Left ventricle myocardium inferior (tissue), 1 donor: ENCODE measurements around the gene PLEKHG4B. TPM values are rescaled to one million over a fixed set of nuclear protein-coding genes. Genes with fewer than 3 reads are reported as not detected.

Source experiments
- DNase-seq: peaks from one replicate; pipeline ENCODE4 v3.0.0-alpha.2; 2020
- H3K27ac ChIP-seq: fragments of 200-600 bp; replicated peaks from 2 replicates; pipeline ENCODE4 v1.8.0; 2021
- H3K27me3 ChIP-seq: fragments of 200-600 bp; 2 replicates; pipeline ENCODE4 v1.8.0; 2021; ENCODE audit warnings: low read depth
- H3K36me3 ChIP-seq: fragments of 200-600 bp; 2 replicates; pipeline ENCODE4 v1.8.0; 2021
- H3K4me1 ChIP-seq: fragments of 200-600 bp; 2 replicates; pipeline ENCODE4 v1.8.0; 2021
- H3K4me3 ChIP-seq: fragments of 200-600 bp; 2 replicates; pipeline ENCODE4 v1.8.0; 2021; ENCODE audit warnings: mild to moderate bottlenecking, moderate library complexity
- H3K9me3 ChIP-seq: fragments of 200-600 bp; replicated peaks from 2 replicates; pipeline ENCODE4 v1.8.0; 2021
- intact Hi-C: fragments of 100-400 bp; cut with micrococcal nuclease; formaldehyde crosslinking; loops from one replicate; pipeline ENCODE4 v1.11.0; 2022
- total RNA-seq: library from RNA; stranded (reverse); fragmentation: NEBNext Ultra II Directional; extraction: Animal tissue kit (Norgen Biotek cat#: 25700); gene quantifications from one replicate; pipeline ENCODE4 v1.2.1, GENCODE V29; 2021
- TF ChIP-seq, protein P1 (sequence below): fragments of 200-600 bp; IDR thresholded peaks from 2 replicates; pipeline ENCODE4 v1.8.0; 2021; ENCODE audit warnings: antibody characterized with exemption, mild to moderate bottlenecking, borderline replicate concordance
- donor health status: DM: no; HTN: yes; CAD: no; lungs with severe emphysema.

PLEKHG4B gene
- total RNA-seq, 1 donor from 2014 or later, result not detected

DNA sequence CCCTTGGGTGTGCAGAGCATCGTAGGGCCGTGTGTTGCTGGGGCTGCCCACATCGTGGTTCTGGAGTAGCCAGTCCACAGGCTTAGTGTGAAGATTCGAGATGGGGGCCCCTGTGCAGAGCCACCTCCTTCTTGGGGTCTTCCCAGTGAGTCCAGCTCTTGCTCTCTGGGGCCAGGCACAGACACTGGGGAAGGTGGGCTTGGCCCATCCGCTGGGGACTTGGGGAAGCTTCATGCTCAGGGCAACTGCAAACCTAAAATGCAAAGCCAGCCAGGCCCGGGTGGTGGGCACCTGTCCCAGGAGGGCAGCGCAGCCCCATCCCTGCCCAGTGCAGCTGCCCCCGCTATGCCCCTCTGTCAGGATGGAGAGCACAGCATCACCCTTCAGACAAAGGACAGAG, 53.0 kb downstream of the PLEKHG4B start:
- intact Hi-C loops, result no loop called here
- H3K27ac ChIP-seq, result no peak overlapping the region
- H3K36me3 ChIP-seq, result no peaks in the 10 kb centered on the region
- H3K27me3 ChIP-seq, result peaks cover 21% of the 10 kb centered on the region
- TF ChIP-seq, protein P1, sequence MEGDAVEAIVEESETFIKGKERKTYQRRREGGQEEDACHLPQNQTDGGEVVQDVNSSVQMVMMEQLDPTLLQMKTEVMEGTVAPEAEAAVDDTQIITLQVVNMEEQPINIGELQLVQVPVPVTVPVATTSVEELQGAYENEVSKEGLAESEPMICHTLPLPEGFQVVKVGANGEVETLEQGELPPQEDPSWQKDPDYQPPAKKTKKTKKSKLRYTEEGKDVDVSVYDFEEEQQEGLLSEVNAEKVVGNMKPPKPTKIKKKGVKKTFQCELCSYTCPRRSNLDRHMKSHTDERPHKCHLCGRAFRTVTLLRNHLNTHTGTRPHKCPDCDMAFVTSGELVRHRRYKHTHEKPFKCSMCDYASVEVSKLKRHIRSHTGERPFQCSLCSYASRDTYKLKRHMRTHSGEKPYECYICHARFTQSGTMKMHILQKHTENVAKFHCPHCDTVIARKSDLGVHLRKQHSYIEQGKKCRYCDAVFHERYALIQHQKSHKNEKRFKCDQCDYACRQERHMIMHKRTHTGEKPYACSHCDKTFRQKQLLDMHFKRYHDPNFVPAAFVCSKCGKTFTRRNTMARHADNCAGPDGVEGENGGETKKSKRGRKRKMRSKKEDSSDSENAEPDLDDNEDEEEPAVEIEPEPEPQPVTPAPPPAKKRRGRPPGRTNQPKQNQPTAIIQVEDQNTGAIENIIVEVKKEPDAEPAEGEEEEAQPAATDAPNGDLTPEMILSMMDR, result no peak
- peaks cover 29% of the 10 kb centered on the region for H3K9me3 ChIP-seq
- no peak for DNase-seq
- no peaks in the 10 kb centered on the region for H3K4me1 ChIP-seq
- no peak overlapping the region for H3K4me3 ChIP-seq

DNA sequence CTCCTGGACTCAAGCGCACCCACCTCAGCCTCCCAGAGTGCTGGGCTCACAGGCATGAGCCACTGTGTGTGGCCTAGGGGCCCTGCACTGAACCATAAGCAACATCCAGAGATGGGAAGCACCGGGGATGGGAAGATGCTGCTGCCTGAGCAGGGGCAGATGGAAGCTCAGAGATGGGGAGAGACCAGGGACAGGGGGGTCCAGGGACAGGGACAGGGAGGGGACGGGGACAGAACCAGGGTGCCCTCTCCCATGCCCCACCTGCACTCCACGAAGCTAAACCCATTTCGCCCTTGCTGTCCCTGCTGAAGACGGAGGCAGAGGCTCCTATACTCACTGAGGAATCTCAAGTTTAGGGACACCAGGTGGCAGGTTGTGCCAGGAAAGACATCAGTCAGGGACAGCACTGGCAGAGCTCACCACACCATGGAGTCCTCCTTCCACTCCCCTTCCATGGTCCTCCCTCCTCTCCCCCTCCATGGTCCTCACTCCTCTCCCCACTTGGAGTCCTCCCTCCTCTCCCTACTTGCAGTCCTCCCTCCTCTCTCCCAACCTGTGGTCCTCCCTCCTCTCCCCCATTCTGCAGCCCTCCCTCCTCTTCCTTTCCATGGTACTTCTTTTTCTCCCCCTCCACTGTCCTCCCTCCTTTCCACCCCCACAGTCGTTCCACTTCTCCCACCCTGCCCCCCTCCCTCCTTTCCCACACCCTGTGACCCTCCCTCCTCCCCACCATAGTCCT, 53.8 kb downstream of the PLEKHG4B start:
- Histone ChIP-seq H3K27ac (no peak overlapping the region), H3K36me3 (no peaks in the 10 kb centered on the region), H3K4me3 (no peak overlapping the region), H3K9me3 (peaks cover 29% of the 10 kb centered on the region), H3K27me3 (peaks cover 16% of the 10 kb centered on the region), H3K4me1 (no peaks in the 10 kb centered on the region)
- TF ChIP-seq, protein P1, result no peak
- intact Hi-C loops, result no loop called here
- DNase-seq, result no peak

DNA sequence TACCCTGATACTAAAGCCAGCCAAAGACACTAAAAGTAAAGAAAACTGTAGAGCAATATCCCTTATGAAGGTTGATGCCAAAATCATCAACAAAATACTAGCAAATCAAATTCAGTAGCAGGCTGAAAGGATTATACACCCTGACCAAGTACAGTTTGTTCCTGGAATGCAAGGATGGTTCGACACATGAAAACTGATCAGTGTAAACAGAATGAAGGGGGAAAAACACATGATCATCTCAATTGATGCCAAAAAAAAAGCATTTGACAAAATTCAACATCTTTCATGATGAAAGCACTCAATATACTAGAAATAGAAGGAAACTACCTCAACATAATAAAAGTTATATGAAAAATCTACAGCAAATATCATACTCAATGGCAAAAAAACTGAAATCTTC, 55.8 kb downstream of the PLEKHG4B start:
- TF ChIP-seq, protein P1, result no peak
- no peaks in the 10 kb centered on the region for H3K36me3 ChIP-seq

DNA sequence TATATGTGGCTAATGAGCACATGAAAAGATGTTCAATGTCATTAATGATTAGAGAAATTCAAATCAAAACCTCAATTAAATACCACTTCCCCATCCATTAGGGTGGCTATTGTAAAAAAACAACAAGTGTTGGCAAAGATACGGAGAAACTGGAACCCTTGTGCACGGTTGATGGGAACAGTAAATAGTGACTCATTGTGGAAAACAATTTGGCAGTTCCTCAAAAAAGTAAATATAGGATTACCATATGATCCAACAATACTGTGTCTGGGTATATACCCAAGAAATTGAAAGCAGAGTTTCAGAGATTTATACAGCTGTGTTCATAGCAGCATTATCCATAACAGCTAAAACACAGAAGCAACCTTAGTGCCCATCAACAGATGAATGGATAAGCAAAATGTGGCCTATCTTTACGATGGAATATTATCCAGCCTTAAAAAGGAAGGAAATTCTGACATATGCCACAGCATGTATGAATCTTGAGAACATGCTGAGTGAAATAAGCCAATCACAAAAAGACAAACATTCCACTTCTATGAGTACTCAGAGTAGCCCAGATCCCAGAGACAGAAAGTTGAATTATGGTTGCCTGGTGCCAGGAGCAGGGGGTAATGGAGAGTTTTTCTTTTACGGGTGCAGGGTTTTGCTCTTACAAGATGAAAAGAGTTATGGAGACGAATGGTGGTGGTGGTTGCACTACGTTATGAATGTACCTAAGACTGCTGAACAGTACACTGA, 57.9 kb downstream of the PLEKHG4B start:
- TF ChIP-seq, protein P1, result no peak
- no peak for DNase-seq
- intact Hi-C loops, result no loop called here
- H3K27ac ChIP-seq, result no peak overlapping the region
- H3K27me3 ChIP-seq, result peaks cover 6% of the 10 kb centered on the region
- H3K4me3 ChIP-seq, result no peak overlapping the region
- H3K9me3 ChIP-seq, result peaks cover 29% of the 10 kb centered on the region
- H3K36me3 ChIP-seq, result no peaks in the 10 kb centered on the region
- no peaks in the 10 kb centered on the region for H3K4me1 ChIP-seq

More for the DNA sequence above, 55.8 kb downstream of the PLEKHG4B start:
- H3K4me3 ChIP-seq, result no peak overlapping the region
- H3K27me3 ChIP-seq, result peaks cover 6% of the 10 kb centered on the region
- no peak overlapping the region for H3K27ac ChIP-seq
- intact Hi-C loops, result no loop called here
- H3K9me3 ChIP-seq, result peaks cover 29% of the 10 kb centered on the region
- no peak for DNase-seq
- no peaks in the 10 kb centered on the region for H3K4me1 ChIP-seq

DNA sequence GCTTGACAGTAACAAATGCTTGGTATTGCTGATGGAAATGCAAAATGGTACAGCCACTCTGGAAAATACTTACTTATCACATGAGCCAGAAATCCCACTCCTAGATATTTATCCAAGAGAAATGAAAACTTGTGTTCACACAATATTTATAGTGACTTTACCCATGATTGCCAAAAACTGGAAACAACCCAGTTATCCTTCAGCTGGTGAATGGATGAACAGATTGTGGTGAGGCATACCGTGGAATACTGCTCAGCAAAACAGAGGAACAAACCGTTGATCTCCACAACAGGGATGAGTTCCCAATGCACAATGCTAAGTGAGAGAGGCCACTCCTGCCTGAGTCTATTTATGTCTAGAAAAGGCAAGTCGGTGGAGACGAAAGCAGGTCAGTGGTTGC, 58.8 kb downstream of the PLEKHG4B start:
- H3K36me3 ChIP-seq, result no peaks in the 10 kb centered on the region
- H3K9me3 ChIP-seq, result peaks cover 29% of the 10 kb centered on the region
- intact Hi-C loops, result no loop called here
- H3K4me1 ChIP-seq, result no peaks in the 10 kb centered on the region
- TF ChIP-seq, protein P1, result no peak
- DNase-seq, result no peak
- H3K27me3 ChIP-seq, result peaks cover 10% of the 10 kb centered on the region
- no peak overlapping the region for H3K4me3 ChIP-seq
- H3K27ac ChIP-seq, result no peak overlapping the region
